Fibroblast of lung (primary cell): ENCODE measurements around the gene FERMT1. TPM values are rescaled to one million over a fixed set of nuclear protein-coding genes. Genes with fewer than 3 reads are reported as not detected.
A peak's percentile ranks its signal among the peaks of the same experiment; 100 is the strongest.

Experiments
- DNase-seq, 2 donors: peaks; one replicate each; pipeline versions ENCODE4 v3.0.0 to v3.0.0-alpha.2; 2010; ENCODE audit warnings: low read depth in 2 of 2
- H2AFZ ChIP-seq: 2 replicates; pipeline ENCODE4 v1.5.1; 2012; ENCODE audit warnings: low read length, control low read depth, inconsistent platforms
- H3K27ac ChIP-seq: 2 replicates; pipeline ENCODE4 v1.5.1; 2011; ENCODE audit warnings: low read length, control low read depth; ENCODE audit not compliant: insufficient read depth
- H3K27me3 ChIP-seq: 2 replicates; pipeline ENCODE4 v1.5.1; 2011; ENCODE audit warnings: mild to moderate bottlenecking, low read length; ENCODE audit not compliant: control insufficient read depth, insufficient read depth
- H3K36me3 ChIP-seq: 2 replicates; pipeline ENCODE4 v1.5.1; 2011; ENCODE audit warnings: low read length; ENCODE audit not compliant: control insufficient read depth, insufficient read depth
- H3K4me1 ChIP-seq: 2 replicates; pipeline ENCODE4 v1.5.1; 2011; ENCODE audit warnings: low read length; ENCODE audit not compliant: control insufficient read depth, insufficient read depth; ENCODE audit errors: extremely low read depth
- H3K4me2 ChIP-seq: 2 replicates; pipeline ENCODE4 v1.5.1; 2011; ENCODE audit warnings: low read length, control low read depth; ENCODE audit not compliant: insufficient read depth; ENCODE audit errors: extremely low read depth
- H3K4me3 ChIP-seq, 4 experiments: fragments of 200-600 bp in 1 of 4; sonication (generic) in 1 of 4; replicated peaks in 1 of 4; 2 replicates each; pipeline ENCODE4 v1.5.1; 2011 to 2016; ENCODE audit warnings: low read length in 4 of 4, low read depth in 3 of 4, mild to moderate bottlenecking in 3 of 4, control low read depth in 2 of 4, inconsistent platforms in 1 of 4, mixed read lengths in 1 of 4; ENCODE audit not compliant: insufficient read depth in 1 of 4; ENCODE audit errors: control extremely low read depth in 1 of 4
- H3K79me2 ChIP-seq: 2 replicates; pipeline ENCODE4 v1.5.1; 2012; ENCODE audit warnings: mild to moderate bottlenecking, low read length, inconsistent platforms; ENCODE audit not compliant: control insufficient read depth, insufficient read depth
- H3K9ac ChIP-seq: 2 replicates; pipeline ENCODE4 v1.5.1; 2011; ENCODE audit warnings: mild to moderate bottlenecking, low read length, control low read depth; ENCODE audit not compliant: insufficient read depth
- H3K9me3 ChIP-seq: 2 replicates; pipeline ENCODE4 v1.5.1; 2012; ENCODE audit warnings: low read depth, low read length; ENCODE audit not compliant: control insufficient read depth, insufficient read depth
- H4K20me1 ChIP-seq: 2 replicates; pipeline ENCODE4 v1.5.1; 2011; ENCODE audit warnings: low read length; ENCODE audit not compliant: control insufficient read depth, insufficient read depth; ENCODE audit errors: extremely low read depth
- EZH2 ChIP-seq: IDR thresholded peaks from 2 replicates; pipeline ENCODE4 v1.5.1; 2012; ENCODE audit warnings: low read length, control low read depth, mild to moderate bottlenecking; ENCODE audit errors: missing control alignments
- polyA plus RNA-seq, 2 donors: library from polyadenylated mRNA; depleted of rRNA in 1 of 2; stranded (reverse) in 1 of 2; unstranded in 1 of 2; fragments of >200 nt; gene quantifications; 2 replicates each; pipeline ENCODE4 v1.2.1, GENCODE V29; 2011 to 2012; ENCODE audit warnings: missing spikeins in 1 of 2
- total RNA-seq: library from RNA; depleted of rRNA; stranded (reverse); fragments of >200 nt; gene quantifications from 2 replicates; pipeline ENCODE4 v1.2.1, GENCODE V29; 2014
- TF ChIP-seq, protein P1 (sequence below), 2 donors: IDR thresholded peaks in 1 of 2; conservative IDR thresholded peaks in 1 of 2; 1 replicate in 1 of 2; 2 replicates in 1 of 2; pipeline ENCODE4 v1.5.1; 2011 to 2012; ENCODE audit warnings: low read length in 2 of 2, control low read depth in 1 of 2, inconsistent platforms in 1 of 2, low read depth in 1 of 2, mild to moderate bottlenecking in 1 of 2

Gene FERMT1
- total and polyA plus RNA-seq, 2 donors (not counting 1 experiment from before 2014, with no cell fraction given): 6.8 to 8.1 TPM

DNA sequence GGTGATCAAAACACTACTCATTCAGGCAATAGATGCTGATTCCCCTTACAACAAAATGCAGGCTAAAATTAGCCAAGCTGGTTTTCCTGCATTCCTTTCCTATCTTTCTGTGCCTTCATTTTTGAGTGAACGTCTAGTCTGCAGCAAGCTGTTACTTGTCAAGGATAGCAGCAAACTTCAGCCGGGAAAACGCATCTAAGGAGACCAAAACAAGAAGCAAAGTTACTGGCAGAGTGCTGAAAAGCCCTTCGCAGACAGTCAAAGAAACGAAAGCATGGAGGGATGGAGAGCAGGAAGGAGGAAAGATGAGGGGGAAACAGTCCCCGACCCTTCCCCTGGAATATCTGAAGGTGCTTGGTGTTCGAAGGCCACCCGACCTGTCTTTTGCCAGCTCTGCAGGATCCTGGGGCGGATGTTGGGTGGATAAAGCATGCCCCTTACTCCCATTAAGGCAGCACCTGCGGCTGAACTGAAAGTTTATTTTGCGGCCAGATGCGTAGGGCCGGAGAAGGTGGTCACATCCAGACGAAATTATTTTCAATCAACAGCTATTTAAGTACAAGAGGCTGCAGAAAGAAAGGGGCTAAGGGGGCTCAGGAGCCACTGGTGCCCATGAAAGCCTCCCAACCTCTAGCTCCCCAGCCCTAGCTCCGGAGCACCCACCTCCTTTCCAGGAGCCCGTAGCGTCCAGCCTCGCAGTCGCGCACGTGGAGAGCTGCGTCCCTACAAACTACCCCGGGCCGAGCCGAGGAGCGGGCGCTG is 538 bp downstream of the FERMT1 start:
- H3K4me2 ChIP-seq: peak overlapping the region; percentile 99
- peaks cover 4% of the 10 kb centered on the region for H3K27me3 ChIP-seq
- no peaks in the 10 kb centered on the region for H3K79me2 ChIP-seq
- peak overlapping the region; percentile 57 for H3K9ac ChIP-seq
- peak overlapping the region; percentile 85 for H2AFZ ChIP-seq
- H3K36me3 ChIP-seq: no peaks in the 10 kb centered on the region
- H3K4me3 ChIP-seq: peak overlapping the region; percentile 72 to 77 (median 74)
- TF ChIP-seq, protein P1, sequence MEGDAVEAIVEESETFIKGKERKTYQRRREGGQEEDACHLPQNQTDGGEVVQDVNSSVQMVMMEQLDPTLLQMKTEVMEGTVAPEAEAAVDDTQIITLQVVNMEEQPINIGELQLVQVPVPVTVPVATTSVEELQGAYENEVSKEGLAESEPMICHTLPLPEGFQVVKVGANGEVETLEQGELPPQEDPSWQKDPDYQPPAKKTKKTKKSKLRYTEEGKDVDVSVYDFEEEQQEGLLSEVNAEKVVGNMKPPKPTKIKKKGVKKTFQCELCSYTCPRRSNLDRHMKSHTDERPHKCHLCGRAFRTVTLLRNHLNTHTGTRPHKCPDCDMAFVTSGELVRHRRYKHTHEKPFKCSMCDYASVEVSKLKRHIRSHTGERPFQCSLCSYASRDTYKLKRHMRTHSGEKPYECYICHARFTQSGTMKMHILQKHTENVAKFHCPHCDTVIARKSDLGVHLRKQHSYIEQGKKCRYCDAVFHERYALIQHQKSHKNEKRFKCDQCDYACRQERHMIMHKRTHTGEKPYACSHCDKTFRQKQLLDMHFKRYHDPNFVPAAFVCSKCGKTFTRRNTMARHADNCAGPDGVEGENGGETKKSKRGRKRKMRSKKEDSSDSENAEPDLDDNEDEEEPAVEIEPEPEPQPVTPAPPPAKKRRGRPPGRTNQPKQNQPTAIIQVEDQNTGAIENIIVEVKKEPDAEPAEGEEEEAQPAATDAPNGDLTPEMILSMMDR (conservative IDR thresholded peaks at IDR 0.05 in 1 of 2, IDR thresholded peaks at IDR 0.05 in 1 of 2; ENCODE audit: low read depth in 1 of 2, low read length in 2 of 2): no peak
- TF ChIP-seq EZH2: no peak
- peak; percentile 56 to 63 for DNase-seq
- peaks cover 3% of the 10 kb centered on the region for H3K4me1 ChIP-seq
- no peak overlapping the region for H3K27ac ChIP-seq
- no peaks in the 10 kb centered on the region for H4K20me1 ChIP-seq
- H3K9me3 ChIP-seq: no peaks in the 10 kb centered on the region

DNA sequence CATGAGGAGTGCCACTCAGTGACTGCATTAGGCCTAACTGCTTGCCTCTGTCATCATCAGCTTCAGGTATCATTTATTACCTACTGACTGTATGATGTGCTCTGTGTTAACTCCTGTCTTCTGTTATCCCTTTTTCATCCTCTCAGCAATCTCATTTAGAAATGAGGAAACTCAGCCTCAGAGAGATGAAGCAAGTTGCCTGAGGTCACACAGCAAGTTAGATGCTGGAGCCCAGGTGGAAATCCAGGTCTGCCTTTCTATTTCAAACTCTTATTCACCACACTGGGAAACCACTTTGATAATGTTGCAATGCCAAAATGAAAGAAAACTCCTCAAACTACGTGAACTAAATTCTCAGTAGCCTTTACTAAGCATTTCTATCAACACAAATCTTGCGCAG is 1.3 kb downstream of the FERMT1 start:
- Histone ChIP-seq H3K27me3 (no peaks in the 10 kb centered on the region), H3K4me3 (peak overlapping the region in 1 of 4 experiments; percentile 72), H3K4me1 (peaks cover 3% of the 10 kb centered on the region), H3K27ac (no peak overlapping the region), H3K9ac (no peak overlapping the region), H3K36me3 (no peaks in the 10 kb centered on the region), H3K79me2 (no peaks in the 10 kb centered on the region), H3K4me2 (peak overlapping the region; percentile 99), H3K9me3 (no peaks in the 10 kb centered on the region), H2AFZ (no peak overlapping the region), H4K20me1 (no peaks in the 10 kb centered on the region)
- TF ChIP-seq, protein P1 (conservative IDR thresholded peaks at IDR 0.05 in 1 of 2, IDR thresholded peaks at IDR 0.05 in 1 of 2; ENCODE audit: low read depth in 1 of 2, low read length in 2 of 2): no peak
- TF ChIP-seq EZH2: no peak
- no peak for DNase-seq

DNA sequence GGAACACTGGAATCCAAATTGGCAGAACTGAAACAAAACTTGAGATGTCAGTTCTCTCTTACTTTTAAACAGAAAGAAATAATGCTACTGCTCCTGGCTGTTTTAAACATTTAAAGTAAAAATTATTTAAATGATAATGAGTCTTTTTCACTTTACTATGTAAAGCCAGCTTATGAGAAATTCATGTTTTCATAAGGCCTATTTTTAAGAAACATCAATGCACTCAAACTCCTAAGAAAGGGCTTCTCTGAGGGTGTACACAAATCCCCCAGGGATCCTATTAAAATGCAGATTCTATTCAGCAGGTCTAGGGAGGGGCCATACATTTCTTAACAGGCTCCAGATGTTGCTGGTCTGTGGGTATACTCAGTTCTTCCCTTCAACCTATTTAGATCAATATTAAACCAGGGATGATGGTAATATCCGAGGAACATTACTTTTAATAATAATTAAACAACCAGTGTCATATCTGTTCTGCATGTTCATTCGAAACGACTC is 2.3 kb downstream of the FERMT1 start:
- Histone ChIP-seq H2AFZ (no peak overlapping the region), H3K27me3 (no peaks in the 10 kb centered on the region), H3K4me2 (no peak overlapping the region), H3K4me3 (no peak overlapping the region), H3K4me1 (peaks cover 3% of the 10 kb centered on the region), H3K36me3 (no peaks in the 10 kb centered on the region), H3K9ac (no peak overlapping the region), H3K9me3 (no peaks in the 10 kb centered on the region), H3K27ac (no peak overlapping the region), H3K79me2 (no peaks in the 10 kb centered on the region), H4K20me1 (no peaks in the 10 kb centered on the region)
- TF ChIP-seq, protein P1 (conservative IDR thresholded peaks at IDR 0.05 in 1 of 2, IDR thresholded peaks at IDR 0.05 in 1 of 2; ENCODE audit: low read depth in 1 of 2, low read length in 2 of 2): no peak
- no peak for TF ChIP-seq EZH2
- no peak for DNase-seq
